GM06990 (cell line): Measurements from ENCODE around the gene TAS1R3.

Experiments
- DNase-seq: peaks from one replicate; pipeline ENCODE4 v3.0.0-alpha.2; 2011; ENCODE audit not compliant: insufficient read length; ENCODE audit errors: extremely low read depth
- H3K27me3 ChIP-seq: replicated peaks from 2 replicates; pipeline ENCODE4 v1.6.0; 2011; ENCODE audit warnings: low read length; ENCODE audit not compliant: control insufficient read depth, insufficient read depth
- H3K36me3 ChIP-seq: 2 replicates; pipeline ENCODE4 v1.5.1; 2011; ENCODE audit warnings: low read length; ENCODE audit not compliant: control insufficient read depth, insufficient read depth
- H3K4me3 ChIP-seq: replicated peaks from 2 replicates; pipeline ENCODE4 v1.5.1; 2011; ENCODE audit warnings: low read depth, mild to moderate bottlenecking, control low read depth, low read length
- CTCF ChIP-seq: IDR thresholded peaks from 2 replicates; pipeline ENCODE4 v1.5.1; 2011; ENCODE audit warnings: low read length, control low read depth, mild to moderate bottlenecking, inconsistent platforms; ENCODE audit not compliant: insufficient read depth, poor library complexity, severe bottlenecking

Gene TAS1R3

GRCh38 chr1:1342584-1343115 is 11.6 kb downstream of the TAS1R3 start:
- Histone ChIP-seq H3K4me3 (no peak overlapping the region), H3K36me3 (peaks cover 4% of the 10 kb centered on the region; the same call in 1 of the 2 replicates), H3K27me3 (no peaks in the 10 kb centered on the region)
- no peak for TF ChIP-seq CTCF
- no peak for DNase-seq

- no peak for TF ChIP-seq CTCF
- no peak for DNase-seq
- H3K27me3 ChIP-seq = no peaks in the 10 kb centered on the region
- H3K4me3 ChIP-seq = no peak overlapping the region
- peaks cover 4% of the 10 kb centered on the region; the same call in 1 of the 2 replicates for H3K36me3 ChIP-seq
These were observed 12.8 kb downstream of the TAS1R3 start for GRCh38 chr1:1343811-1344421.

- no peaks in the 10 kb centered on the region for H3K27me3 ChIP-seq
- TF ChIP-seq CTCF = peak; percentile 56
- H3K4me3 ChIP-seq = no peak overlapping the region
- H3K36me3 ChIP-seq = peaks cover 4% of the 10 kb centered on the region; the same call in 1 of the 2 replicates
- no peak for DNase-seq
These were observed 13.7 kb downstream of the TAS1R3 start for GRCh38 chr1:1344655-1345361.

- no peak for TF ChIP-seq CTCF
- Histone ChIP-seq H3K27me3 (no peaks in the 10 kb centered on the region), H3K36me3 (peaks cover 4% of the 10 kb centered on the region; the same call in 1 of the 2 replicates), H3K4me3 (no peak overlapping the region)
- no peak for DNase-seq
These were observed 14.3 kb downstream of the TAS1R3 start for GRCh38 chr1:1345384-1345783.

- TF ChIP-seq CTCF = no peak
- peaks cover 3% of the 10 kb centered on the region; the same call in 1 of the 2 replicates for H3K36me3 ChIP-seq
- no peaks in the 10 kb centered on the region for H3K27me3 ChIP-seq
- DNase-seq = no peak
- no peak overlapping the region for H3K4me3 ChIP-seq
These were observed 14.9 kb downstream of the TAS1R3 start for GRCh38 chr1:1345860-1346500.
